ENCODE results near the gene PHOSPHO1.
A peak's percentile ranks its signal among the peaks of the same experiment; 100 is the strongest.
"Not testable (repeated sequence)": the region's sequence is repeated elsewhere in the genome, so short reads cannot be mapped to it uniquely, and the experiment has no call there.

Gene PHOSPHO1

DNA sequence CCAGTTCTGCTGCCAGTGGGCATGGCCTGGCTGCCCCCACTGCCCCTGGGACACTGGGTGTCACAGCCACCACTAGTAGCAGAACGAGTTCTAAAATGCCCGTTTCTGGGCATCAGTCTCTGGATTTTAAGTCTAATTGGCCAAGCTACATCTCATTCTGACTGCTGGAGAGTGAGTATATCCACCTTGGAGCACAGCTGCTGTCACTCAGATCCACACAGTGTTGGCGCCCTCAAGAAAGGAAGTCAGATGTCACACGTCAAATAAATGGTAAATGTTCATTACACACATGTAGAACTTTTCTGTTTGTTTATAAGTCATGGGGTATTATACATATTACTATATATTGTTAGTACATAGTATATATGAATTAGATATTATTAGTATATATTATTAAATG lies 39.7 kb downstream of the PHOSPHO1 start:
- no peak for DNase-seq (ENCODE audit: low read depth)
- no peak overlapping the region for H3K4me3 ChIP-seq (ENCODE audit: low read length)
- TF ChIP-seq, protein P1, sequence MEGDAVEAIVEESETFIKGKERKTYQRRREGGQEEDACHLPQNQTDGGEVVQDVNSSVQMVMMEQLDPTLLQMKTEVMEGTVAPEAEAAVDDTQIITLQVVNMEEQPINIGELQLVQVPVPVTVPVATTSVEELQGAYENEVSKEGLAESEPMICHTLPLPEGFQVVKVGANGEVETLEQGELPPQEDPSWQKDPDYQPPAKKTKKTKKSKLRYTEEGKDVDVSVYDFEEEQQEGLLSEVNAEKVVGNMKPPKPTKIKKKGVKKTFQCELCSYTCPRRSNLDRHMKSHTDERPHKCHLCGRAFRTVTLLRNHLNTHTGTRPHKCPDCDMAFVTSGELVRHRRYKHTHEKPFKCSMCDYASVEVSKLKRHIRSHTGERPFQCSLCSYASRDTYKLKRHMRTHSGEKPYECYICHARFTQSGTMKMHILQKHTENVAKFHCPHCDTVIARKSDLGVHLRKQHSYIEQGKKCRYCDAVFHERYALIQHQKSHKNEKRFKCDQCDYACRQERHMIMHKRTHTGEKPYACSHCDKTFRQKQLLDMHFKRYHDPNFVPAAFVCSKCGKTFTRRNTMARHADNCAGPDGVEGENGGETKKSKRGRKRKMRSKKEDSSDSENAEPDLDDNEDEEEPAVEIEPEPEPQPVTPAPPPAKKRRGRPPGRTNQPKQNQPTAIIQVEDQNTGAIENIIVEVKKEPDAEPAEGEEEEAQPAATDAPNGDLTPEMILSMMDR (conservative IDR thresholded peaks at IDR 0.05; ENCODE audit: low read length), result no peak

DNA sequence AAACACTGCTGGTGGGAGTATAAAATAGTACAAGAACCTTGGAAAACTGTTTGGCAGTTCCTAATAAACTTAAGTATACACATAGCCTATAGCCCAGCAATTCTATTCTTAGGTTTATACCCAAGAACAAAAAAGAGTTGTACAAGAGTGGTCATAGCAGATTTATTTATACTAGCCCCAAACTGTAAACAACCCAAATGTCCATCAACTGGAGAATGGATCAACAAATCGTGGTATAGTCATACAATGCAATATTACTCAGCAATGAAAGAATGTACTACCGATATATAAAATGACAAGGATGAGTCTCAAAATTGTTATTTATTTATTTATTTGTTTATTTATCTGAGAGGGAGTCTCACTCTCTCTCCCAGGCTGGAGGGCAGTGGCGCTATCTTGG lies 43.3 kb downstream of the PHOSPHO1 start:
- TF ChIP-seq, protein P1 (conservative IDR thresholded peaks at IDR 0.05; ENCODE audit: low read length), result no peak
- DNase-seq (ENCODE audit: low read depth), result no peak

DNA sequence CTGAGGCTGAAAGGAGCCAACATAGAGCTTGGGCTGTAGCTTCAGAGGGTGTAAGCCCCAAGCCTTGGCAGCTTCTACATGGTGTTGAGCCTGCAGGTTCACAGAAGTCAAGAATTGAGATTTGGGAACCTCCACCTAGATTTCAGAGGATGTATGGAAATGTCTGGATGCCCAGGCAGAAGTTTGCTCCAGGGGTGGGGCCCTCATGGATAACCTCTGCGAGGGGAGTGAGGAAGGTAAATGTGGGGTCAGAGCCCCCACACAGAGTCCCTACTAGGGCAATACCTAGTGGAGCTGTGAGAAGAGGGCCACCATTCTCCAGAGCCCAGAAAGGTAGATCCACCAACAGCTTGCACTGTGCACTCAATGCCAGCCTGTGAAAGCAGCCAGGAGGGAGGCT lies 45.2 kb downstream of the PHOSPHO1 start:
- H3K4me3 ChIP-seq (ENCODE audit: low read length); DNase-seq (ENCODE audit: low read depth): not testable (repeated sequence)

More for the DNA sequence above, 43.3 kb downstream of the PHOSPHO1 start:
- H3K4me3 ChIP-seq (ENCODE audit: low read length), result no peak overlapping the region

- H3K4me3 ChIP-seq (ENCODE audit: low read length), result not testable (repeated sequence)
Measured at GRCh38 chr17:49184522-49184921, 46.1 kb downstream of the PHOSPHO1 start.

GRCh38 chr17:49183801-49184200 lies 46.8 kb downstream of the PHOSPHO1 start:
- no peak overlapping the region for H3K4me3 ChIP-seq (ENCODE audit: low read length)
- TF ChIP-seq, protein P1 (conservative IDR thresholded peaks at IDR 0.05; ENCODE audit: low read length), result no peak

More at GRCh38 chr17:49184522-49184921, 46.1 kb downstream of the PHOSPHO1 start:
- DNase-seq (ENCODE audit: low read depth), result not testable (repeated sequence)

GRCh38 chr17:49183341-49183740 lies 47.2 kb downstream of the PHOSPHO1 start:
- no peak for DNase-seq (ENCODE audit: low read depth)
- TF ChIP-seq, protein P1 (conservative IDR thresholded peaks at IDR 0.05; ENCODE audit: low read length), result no peak
- H3K4me3 ChIP-seq (ENCODE audit: low read length), result no peak overlapping the region

More at GRCh38 chr17:49183801-49184200, 46.8 kb downstream of the PHOSPHO1 start:
- DNase-seq (ENCODE audit: low read depth), result no peak

DNA sequence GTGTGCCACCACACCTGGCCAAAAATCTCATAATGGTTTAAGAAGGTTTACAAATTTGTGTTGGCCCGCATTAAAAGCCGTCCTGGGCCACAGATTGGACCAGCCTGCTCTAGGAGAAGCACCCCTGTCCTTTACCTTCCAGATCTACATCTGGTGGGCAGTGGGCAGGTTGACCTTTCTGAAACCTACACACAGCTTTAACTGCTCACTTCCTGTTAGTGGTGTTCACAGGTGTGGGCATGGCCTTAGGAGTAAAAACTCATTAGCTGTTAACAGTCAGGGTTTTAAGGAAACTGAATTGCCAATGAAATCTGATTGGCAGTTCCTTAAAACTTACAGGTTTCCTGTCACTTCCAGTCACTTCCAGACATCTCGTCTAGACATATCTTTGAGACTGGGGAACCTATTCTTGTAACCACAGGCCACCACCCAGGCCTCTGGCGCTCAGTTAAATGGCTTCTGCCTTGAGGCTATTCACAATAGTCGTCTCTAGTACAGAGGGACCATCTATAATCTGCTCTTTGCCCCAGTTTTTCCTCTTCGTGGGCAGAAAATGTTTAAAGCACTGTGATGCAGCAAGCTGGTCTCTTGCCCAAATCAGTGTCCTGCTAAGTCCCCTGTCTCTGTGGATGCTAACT lies 49.5 kb downstream of the PHOSPHO1 start:
- TF ChIP-seq, protein P1 (conservative IDR thresholded peaks at IDR 0.05; ENCODE audit: low read length), result no peak
- DNase-seq (ENCODE audit: low read depth), result no peak
- H3K4me3 ChIP-seq (ENCODE audit: low read length), result no peak overlapping the region

GRCh38 chr17:49180303-49180702 lies 50.3 kb downstream of the PHOSPHO1 start:
- TF ChIP-seq, protein P1 (conservative IDR thresholded peaks at IDR 0.05; ENCODE audit: low read length), result peak; percentile 88
- no peak overlapping the region for H3K4me3 ChIP-seq (ENCODE audit: low read length)
- peak; percentile 56 for DNase-seq (ENCODE audit: low read depth)

GRCh38 chr17:49175978-49176377 lies 54.6 kb downstream of the PHOSPHO1 start:
- DNase-seq (ENCODE audit: low read depth); H3K4me3 ChIP-seq (ENCODE audit: low read length): not testable (repeated sequence)
